GM10248 (cell line): ENCODE data around the gene UBE2J1.

Experiments
- CTCF ChIA-PET: fragments of 300-600 bp; sonication (Branson Sonifier 250); formaldehyde crosslinking; extraction: SDS; loops from one replicate; lab custom pipeline; 2021; ENCODE audit warnings: antibody characterized with exemption; lab: Yijun Ruan, JAX
- POLR2A ChIA-PET: fragments of 350-650 bp; sonication (Branson Sonifier 250); formaldehyde crosslinking; extraction: SDS; loops from one replicate; lab custom pipeline; 2020; ENCODE audit warnings: antibody characterized with exemption; lab: Yijun Ruan, JAX
- DNase-seq: peaks from one replicate; pipeline ENCODE4 v3.0.0; 2012; ENCODE audit errors: extremely low spot score
- CTCF ChIP-seq: IDR thresholded peaks from 2 replicates; pipeline ENCODE4 v1.5.1; 2012; ENCODE audit warnings: mild to moderate bottlenecking, low read depth; ENCODE audit errors: extremely low read depth, missing control alignments, control extremely low read depth

The UBE2J1 gene

DNA sequence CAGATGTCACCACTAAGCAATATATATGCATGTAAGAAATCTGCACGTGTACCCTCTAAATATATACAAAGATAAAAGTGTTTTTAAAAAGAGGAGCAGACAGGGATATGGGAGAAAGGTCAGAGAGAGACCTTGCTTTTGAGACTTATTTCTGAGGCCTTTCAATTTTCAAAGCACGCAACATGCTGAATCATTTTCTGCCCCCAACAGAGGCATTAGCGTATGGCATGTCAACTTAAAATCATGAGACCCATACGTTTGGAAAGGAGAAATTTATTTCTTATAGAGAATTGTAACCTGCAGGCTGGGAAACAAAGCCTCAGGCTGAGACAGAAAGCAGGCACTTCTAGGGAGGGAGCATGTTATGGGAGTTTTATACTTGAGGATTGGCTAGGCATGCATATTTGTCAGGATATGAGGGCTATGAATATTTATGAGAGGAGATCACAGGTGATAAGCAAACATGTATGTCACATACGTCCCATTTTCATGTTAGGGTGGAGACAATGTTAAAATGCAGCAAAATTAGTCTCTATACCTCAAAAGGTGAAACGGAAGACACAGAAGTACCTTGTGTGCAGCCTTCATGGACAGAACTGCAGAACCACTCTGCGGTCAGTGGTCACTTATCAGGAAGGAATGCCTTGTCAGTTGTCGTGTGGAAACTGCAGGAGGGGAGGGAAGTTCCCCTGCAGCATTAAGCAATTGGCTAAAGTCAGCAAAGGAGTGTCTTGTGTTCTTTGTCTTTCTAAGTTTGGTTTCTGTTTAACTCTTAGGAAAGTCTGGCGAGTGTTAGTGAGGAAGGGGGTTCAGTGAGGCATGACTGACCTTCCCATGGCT is 31.2 kb downstream of the UBE2J1 start:
- ChIA-PET POLR2A (no interaction called here), CTCF (interaction anchor here (1.3 kb wide), 1 partner anchor 29 kb away, joined by 3 read pairs; no protein-coding TSS in a partner anchor)
- no peak for TF ChIP-seq CTCF
- DNase-seq, result no peak

DNA sequence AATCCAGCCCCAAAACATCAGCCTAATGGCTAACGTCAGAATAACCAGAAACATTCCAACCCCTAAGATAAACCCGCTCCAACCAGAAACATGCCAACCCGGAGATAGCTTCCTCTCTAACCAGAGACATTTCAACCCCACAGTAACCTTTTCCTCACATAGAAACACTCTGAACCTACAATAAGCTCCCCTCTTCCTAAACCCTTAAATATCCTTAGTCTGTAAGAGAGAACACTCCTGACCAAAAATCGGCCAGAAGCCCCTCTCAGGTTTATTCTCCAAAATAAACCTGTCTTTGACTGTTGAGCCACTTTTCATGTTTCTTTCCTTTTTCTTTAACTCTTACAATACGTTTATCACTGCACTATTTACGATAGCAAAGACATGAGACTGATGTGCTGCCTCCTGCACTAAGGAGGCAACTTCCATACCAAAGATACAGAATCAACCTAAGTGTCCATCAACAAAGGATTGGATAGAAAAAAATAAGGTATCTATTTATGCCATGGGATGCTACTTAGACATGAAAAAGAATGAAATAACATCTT is 32.4 kb downstream of the UBE2J1 start:
- TF ChIP-seq CTCF, result no peak
- POLR2A ChIA-PET, result no interaction called here
- no peak for DNase-seq
- CTCF ChIA-PET, result interaction anchor here (1.3 to 1.6 kb wide), 3 partner anchors 9 to 30 kb away, joined by 3 to 4 read pairs (median 3); no protein-coding TSS in a partner anchor

GRCh38 chr6:89317067-89317466 is 35.5 kb downstream of the UBE2J1 start:
- CTCF ChIA-PET, result interaction anchor here (0.9 to 1.5 kb wide), 2 partner anchors 19 to 35 kb away, joined by 3 to 4 read pairs; no protein-coding TSS in a partner anchor
- POLR2A ChIA-PET, result no interaction called here
- TF ChIP-seq CTCF, result no peak
- no peak for DNase-seq

- TF ChIP-seq CTCF, result no peak
- ChIA-PET POLR2A (no interaction called here), CTCF (interaction anchor here (0.8 to 1.9 kb wide), 7 partner anchors 9 to 332 kb away, joined by 3 to 6 read pairs (median 3); no protein-coding TSS in a partner anchor)
- no peak for DNase-seq
Observed at GRCh38 chr6:89315249-89315885, 37.2 kb downstream of the UBE2J1 start, which contains the start of gene GABRR2. GABRR2 (minus strand) TSS chr6:89315299; CDS start chr6:89315165, 134 bp downstream.

GRCh38 chr6:89314692-89315091 is 37.8 kb downstream of the UBE2J1 start:
- CTCF ChIA-PET, result interaction anchor here (1.2 to 1.9 kb wide), 5 partner anchors 10 to 59 kb away, joined by 3 to 6 read pairs (median 3); no protein-coding TSS in a partner anchor
- TF ChIP-seq CTCF, result no peak
- no peak for DNase-seq
- POLR2A ChIA-PET, result no interaction called here

DNA sequence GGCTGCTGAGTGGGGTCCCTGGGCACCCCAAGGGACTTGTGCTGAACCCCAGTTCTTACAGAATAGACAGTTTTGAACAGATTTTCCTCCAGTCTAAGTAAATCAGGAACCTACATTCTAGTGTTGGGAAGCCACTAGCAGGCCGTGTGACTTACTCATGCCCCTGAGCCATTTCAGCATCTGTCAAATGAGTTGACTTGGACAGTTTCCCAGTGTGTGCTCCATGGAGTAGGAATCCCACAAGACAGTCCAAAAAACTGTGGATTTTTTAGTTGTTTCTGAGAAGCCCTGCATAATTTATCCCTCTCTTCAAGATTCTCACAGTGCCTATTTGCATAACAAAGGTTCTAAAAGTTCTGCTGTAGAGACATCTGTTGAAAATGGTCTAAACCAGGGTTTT is 39.5 kb downstream of the UBE2J1 start:
- ChIA-PET POLR2A (no interaction called here), CTCF (interaction anchor here (1.2 kb wide), 1 partner anchor 59 kb away, joined by 3 read pairs; no protein-coding TSS in a partner anchor)
- no peak for DNase-seq
- TF ChIP-seq CTCF, result no peak
